Neural progenitor cell (in vitro differentiated cells): ENCODE measurements around the gene MAPK10. TPM values are rescaled to one million over a fixed set of nuclear protein-coding genes. Genes with fewer than 3 reads are reported as not detected.

Source experiments
- DNase-seq: peaks from one replicate; pipeline ENCODE4 v3.0.0-alpha.2; 2016; ENCODE audit warnings: low spot score
- H2AFZ ChIP-seq: fragments of 200-600 bp; sonication (generic); replicated peaks from 2 replicates; pipeline ENCODE4 v1.6.1; 2016; ENCODE audit warnings: antibody characterized with exemption
- H3F3A ChIP-seq: fragments of 200-600 bp; sonication (generic); 2 replicates; pipeline ENCODE4 v1.6.1; 2016; ENCODE audit warnings: antibody characterized with exemption, low read depth
- H3K27ac ChIP-seq: fragments of 200-600 bp; sonication (generic); 2 replicates; pipeline ENCODE4 v1.5.1; 2016; ENCODE audit warnings: mild to moderate bottlenecking
- H3K27me3 ChIP-seq: fragments of 200-600 bp; sonication (generic); 2 replicates; pipeline ENCODE4 v1.6.1; 2016; ENCODE audit warnings: mild to moderate bottlenecking, moderate library complexity
- H3K36me3 ChIP-seq: fragments of 200-600 bp; sonication (generic); 2 replicates; pipeline ENCODE4 v1.5.1; 2016
- H3K4me1 ChIP-seq: fragments of 200-600 bp; sonication (generic); 2 replicates; pipeline ENCODE4 v1.6.1; 2016; ENCODE audit warnings: mixed run types
- H3K4me2 ChIP-seq: fragments of 200-600 bp; sonication (generic); 2 replicates; pipeline ENCODE4 v1.6.1; 2016
- H3K4me3 ChIP-seq: fragments of 200-600 bp; sonication (generic); 2 replicates; pipeline ENCODE4 v1.5.1; 2016
- H3K79me2 ChIP-seq: fragments of 200-600 bp; sonication (generic); 2 replicates; pipeline ENCODE4 v1.6.1; 2016; ENCODE audit warnings: low read depth
- H3K9ac ChIP-seq: fragments of 200-600 bp; sonication (generic); 2 replicates; pipeline ENCODE4 v1.6.1; 2016
- H3K9me3 ChIP-seq: fragments of 200-600 bp; sonication (generic); 2 replicates; pipeline ENCODE4 v1.5.1; 2016; ENCODE audit warnings: low read depth
- H4K20me1 ChIP-seq: fragments of 200-600 bp; sonication (generic); 2 replicates; pipeline ENCODE4 v1.6.1; 2016; ENCODE audit warnings: low read depth
- H3K27ac Mint-ChIP-seq: 3 replicates; pipeline ENCODE4 v1.8.0; 2021; ENCODE audit warnings: mixed read lengths
- H3K27me3 Mint-ChIP-seq: 2 replicates; pipeline ENCODE4 v1.8.0; 2022; ENCODE audit warnings: low read depth, mild to moderate bottlenecking, inconsistent platforms, moderate library complexity, mixed read lengths; ENCODE audit not compliant: insufficient read depth
- H3K36me3 Mint-ChIP-seq: 3 replicates; pipeline ENCODE4 v1.8.0; 2021; ENCODE audit warnings: mixed read lengths
- H3K4me1 Mint-ChIP-seq: 3 replicates; pipeline ENCODE4 v1.8.0; 2021; ENCODE audit warnings: mixed read lengths
- H3K4me3 Mint-ChIP-seq: 3 replicates; pipeline ENCODE4 v1.8.0; 2021; ENCODE audit warnings: mild to moderate bottlenecking, moderate library complexity, mixed read lengths
- H3K9me3 Mint-ChIP-seq: 3 replicates; pipeline ENCODE4 v1.8.0; 2020; ENCODE audit warnings: mixed read lengths
- EZH2 ChIP-seq: fragments of 200-600 bp; sonication (generic); IDR thresholded peaks from 2 replicates; pipeline ENCODE4 v1.6.1; 2017; ENCODE audit warnings: antibody characterized with exemption, mild to moderate bottlenecking, moderate library complexity
- EZH2phosphoT487 ChIP-seq: fragments of 200-600 bp; sonication (generic); IDR thresholded peaks from 2 replicates; pipeline ENCODE4 v1.6.1; 2017; ENCODE audit warnings: antibody characterized with exemption
- total RNA-seq: library from RNA; depleted of rRNA; stranded (reverse); fragments of >200 nt; gene quantifications from 2 replicates; pipeline ENCODE4 v1.2.3, GENCODE V29; 2015; ENCODE audit warnings: low replicate concordance
- TF ChIP-seq, protein P1 (sequence below): fragments of 200-600 bp; sonication (generic); IDR thresholded peaks from 2 replicates; pipeline ENCODE4 v1.5.1; 2017; ENCODE audit warnings: antibody characterized with exemption, mild to moderate bottlenecking

Gene MAPK10
- total RNA-seq, 1 donor from 2014 or later, result 383 TPM

GRCh38 chr4:86250006-86250405 is 109.8 kb downstream of the MAPK10 start:
- Histone ChIP-seq H2AFZ (no peak overlapping the region), H3K4me3 (no peak overlapping the region), H3K4me1 (no peaks in the 10 kb centered on the region), H3K9ac (no peak overlapping the region), H3K36me3 (peaks cover 9% of the 10 kb centered on the region), H3K27me3 (no peaks in the 10 kb centered on the region), H3K9me3 (peaks cover 4% of the 10 kb centered on the region), H4K20me1 (no peaks in the 10 kb centered on the region), H3K4me2 (no peak overlapping the region), H3K79me2 (peaks cover 54% of the 10 kb centered on the region), H3F3A (no peaks in the 10 kb centered on the region), H3K27ac (no peak overlapping the region)
- Mint-ChIP-seq H3K36me3 (peaks cover 24% of the 10 kb centered on the region), H3K4me1 (no peaks in the 10 kb centered on the region), H3K9me3 (peaks cover 15% of the 10 kb centered on the region), H3K4me3 (no peak overlapping the region), H3K27ac (no peak overlapping the region), H3K27me3 (no peaks in the 10 kb centered on the region)
- TF ChIP-seq EZH2phosphoT487 (no peak), EZH2 (no peak)
- TF ChIP-seq, protein P1, sequence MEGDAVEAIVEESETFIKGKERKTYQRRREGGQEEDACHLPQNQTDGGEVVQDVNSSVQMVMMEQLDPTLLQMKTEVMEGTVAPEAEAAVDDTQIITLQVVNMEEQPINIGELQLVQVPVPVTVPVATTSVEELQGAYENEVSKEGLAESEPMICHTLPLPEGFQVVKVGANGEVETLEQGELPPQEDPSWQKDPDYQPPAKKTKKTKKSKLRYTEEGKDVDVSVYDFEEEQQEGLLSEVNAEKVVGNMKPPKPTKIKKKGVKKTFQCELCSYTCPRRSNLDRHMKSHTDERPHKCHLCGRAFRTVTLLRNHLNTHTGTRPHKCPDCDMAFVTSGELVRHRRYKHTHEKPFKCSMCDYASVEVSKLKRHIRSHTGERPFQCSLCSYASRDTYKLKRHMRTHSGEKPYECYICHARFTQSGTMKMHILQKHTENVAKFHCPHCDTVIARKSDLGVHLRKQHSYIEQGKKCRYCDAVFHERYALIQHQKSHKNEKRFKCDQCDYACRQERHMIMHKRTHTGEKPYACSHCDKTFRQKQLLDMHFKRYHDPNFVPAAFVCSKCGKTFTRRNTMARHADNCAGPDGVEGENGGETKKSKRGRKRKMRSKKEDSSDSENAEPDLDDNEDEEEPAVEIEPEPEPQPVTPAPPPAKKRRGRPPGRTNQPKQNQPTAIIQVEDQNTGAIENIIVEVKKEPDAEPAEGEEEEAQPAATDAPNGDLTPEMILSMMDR, result no peak
- no peak for DNase-seq

DNA sequence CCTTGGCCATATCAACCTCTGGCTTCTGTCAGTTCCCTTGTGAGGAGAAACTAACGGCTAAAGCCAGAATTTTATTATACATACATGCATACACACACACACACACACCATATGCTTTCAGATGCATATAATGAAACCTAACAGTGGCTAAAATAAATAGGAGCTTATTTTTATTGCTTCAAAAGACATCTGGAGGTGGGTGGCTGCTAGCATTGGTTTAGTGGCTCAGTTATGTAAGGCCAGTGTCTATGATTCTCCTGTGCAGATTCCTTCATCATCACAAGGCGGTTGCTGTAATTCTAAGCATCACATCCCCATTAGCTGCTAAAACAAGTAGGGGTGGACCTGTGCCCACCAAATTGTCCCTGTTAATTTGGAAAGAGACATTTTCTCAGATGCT is 110.8 kb downstream of the MAPK10 start:
- H3K4me3 ChIP-seq, result no peak overlapping the region
- Mint-ChIP-seq H3K4me3 (no peak overlapping the region), H3K27me3 (no peaks in the 10 kb centered on the region), H3K27ac (no peak overlapping the region), H3K4me1 (no peaks in the 10 kb centered on the region), H3K36me3 (peaks cover 31% of the 10 kb centered on the region), H3K9me3 (peaks cover 14% of the 10 kb centered on the region)
- H3K36me3 ChIP-seq, result peaks cover 5% of the 10 kb centered on the region
- H3K79me2 ChIP-seq, result peaks cover 63% of the 10 kb centered on the region
- no peak overlapping the region for H2AFZ ChIP-seq
- H4K20me1 ChIP-seq, result no peaks in the 10 kb centered on the region
- H3K9ac ChIP-seq, result no peak overlapping the region
- no peak for DNase-seq
- no peak overlapping the region for H3K27ac ChIP-seq
- no peaks in the 10 kb centered on the region for H3K4me1 ChIP-seq
- H3K4me2 ChIP-seq, result no peak overlapping the region
- no peaks in the 10 kb centered on the region for H3K9me3 ChIP-seq
- H3F3A ChIP-seq, result no peaks in the 10 kb centered on the region
- no peaks in the 10 kb centered on the region for H3K27me3 ChIP-seq
- TF ChIP-seq, protein P1, result no peak
- TF ChIP-seq EZH2phosphoT487 (no peak), EZH2 (no peak)

- H3K4me3 Mint-ChIP-seq, result no peak overlapping the region
- H3K27me3 ChIP-seq, result no peaks in the 10 kb centered on the region
Observed at GRCh38 chr4:86247906-86248305, 111.9 kb downstream of the MAPK10 start.

More at GRCh38 chr4:86247906-86248305, 111.9 kb downstream of the MAPK10 start:
- DNase-seq, result no peak
- Histone ChIP-seq H3K36me3 (peaks cover 5% of the 10 kb centered on the region), H3K9ac (no peak overlapping the region), H2AFZ (no peak overlapping the region), H3K9me3 (no peaks in the 10 kb centered on the region), H3K79me2 (peaks cover 73% of the 10 kb centered on the region), H3K4me1 (no peaks in the 10 kb centered on the region), H3K27ac (no peak overlapping the region), H4K20me1 (no peaks in the 10 kb centered on the region), H3K4me2 (no peak overlapping the region), H3F3A (no peaks in the 10 kb centered on the region), H3K4me3 (no peak overlapping the region)
- H3K27ac Mint-ChIP-seq, result no peak overlapping the region
- H3K9me3 Mint-ChIP-seq, result peaks cover 24% of the 10 kb centered on the region
- H3K36me3 Mint-ChIP-seq, result peaks cover 42% of the 10 kb centered on the region
- no peaks in the 10 kb centered on the region for H3K4me1 Mint-ChIP-seq
- TF ChIP-seq EZH2phosphoT487, result no peak
- TF ChIP-seq, protein P1, result no peak
- no peak for TF ChIP-seq EZH2
- no peaks in the 10 kb centered on the region for H3K27me3 Mint-ChIP-seq
